ENCODE measurements around the gene MAT2B. TPM values are rescaled to one million over a fixed set of nuclear protein-coding genes. Genes with fewer than 3 reads are reported as not detected.

MAT2B gene
- total RNA-seq, 1 experiment from 2014 or later, result 55.7 TPM

- TF ChIP-seq ZBTB21 (CRISPR knock-in tag; IDR thresholded peaks at IDR 0.05; ENCODE audit: borderline replicate concordance) (0 out of 2 replicates have a peak, but pooled peaks have one; percentile 64), E2F1 (CRISPR knock-in tag; IDR thresholded peaks at IDR 0.05) (peak; percentile 61; the same call in 1 of the 2 replicates), IRF2 (CRISPR knock-in tag; IDR thresholded peaks at IDR 0.05; ENCODE audit: borderline replicate concordance, low read depth) (no peak), CTCF (IDR thresholded peaks at IDR 0.05) (no peak), KAT7 (CRISPR knock-in tag; IDR thresholded peaks at IDR 0.05; ENCODE audit: borderline replicate concordance) (0 out of 2 replicates have a peak, but pooled peaks have one; percentile 33), GTF2I (CRISPR knock-in tag; conservative IDR thresholded peaks at IDR 0.05) (no peak), ZNF671 (CRISPR knock-in tag; IDR thresholded peaks at IDR 0.05) (peak; percentile 73; the same call in 1 of the 2 replicates), ESRRA (CRISPR knock-in tag; IDR thresholded peaks at IDR 0.05; ENCODE audit: borderline replicate concordance) (0 out of 2 replicates have a peak, but pooled peaks have one; percentile 45), OVOL2 (CRISPR knock-in tag; IDR thresholded peaks at IDR 0.05; ENCODE audit: borderline replicate concordance) (no peak), TEAD1 (CRISPR knock-in tag; IDR thresholded peaks at IDR 0.05) (no peak; the same call in 1 of the 2 replicates), ZNF219 (CRISPR knock-in tag; IDR thresholded peaks at IDR 0.05; ENCODE audit: borderline replicate concordance) (no peak), FOXP1 (CRISPR knock-in tag; IDR thresholded peaks at IDR 0.05; ENCODE audit: borderline replicate concordance) (peak; percentile 78), FOXP4 (CRISPR knock-in tag; IDR thresholded peaks at IDR 0.05) (peak; percentile 44), GABPB1 (CRISPR knock-in tag; IDR thresholded peaks at IDR 0.05) (peak; percentile 16; the same call in 1 of the 2 replicates), AFF4 (CRISPR knock-in tag; IDR thresholded peaks at IDR 0.05; ENCODE audit: borderline replicate concordance) (peak; percentile 85; the same call in 1 of the 2 replicates), NFATC4 (CRISPR knock-in tag; IDR thresholded peaks at IDR 0.05) (peak; percentile 71; the same call in 1 of the 2 replicates), ZNF263 (CRISPR knock-in tag; IDR thresholded peaks at IDR 0.05; ENCODE audit: low read depth) (no peak), CREM (CRISPR knock-in tag; IDR thresholded peaks at IDR 0.05) (0 out of 2 replicates have a peak, but pooled peaks have one; percentile 82), CDX4 (CRISPR knock-in tag; IDR thresholded peaks at IDR 0.05; ENCODE audit: borderline replicate concordance) (no peak), MYBL2 (CRISPR knock-in tag; IDR thresholded peaks at IDR 0.05) (peak; percentile 63; the same call in 1 of the 2 replicates), RELA (CRISPR knock-in tag; IDR thresholded peaks at IDR 0.05; ENCODE audit: borderline replicate concordance) (no peak)
- TF ChIP-seq, protein P1, sequence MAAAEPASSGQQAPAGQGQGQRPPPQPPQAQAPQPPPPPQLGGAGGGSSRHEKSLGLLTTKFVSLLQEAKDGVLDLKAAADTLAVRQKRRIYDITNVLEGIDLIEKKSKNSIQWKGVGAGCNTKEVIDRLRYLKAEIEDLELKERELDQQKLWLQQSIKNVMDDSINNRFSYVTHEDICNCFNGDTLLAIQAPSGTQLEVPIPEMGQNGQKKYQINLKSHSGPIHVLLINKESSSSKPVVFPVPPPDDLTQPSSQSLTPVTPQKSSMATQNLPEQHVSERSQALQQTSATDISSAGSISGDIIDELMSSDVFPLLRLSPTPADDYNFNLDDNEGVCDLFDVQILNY (CRISPR knock-in tag; IDR thresholded peaks at IDR 0.05), result peak; percentile 82
- TF ChIP-seq, protein P2, sequence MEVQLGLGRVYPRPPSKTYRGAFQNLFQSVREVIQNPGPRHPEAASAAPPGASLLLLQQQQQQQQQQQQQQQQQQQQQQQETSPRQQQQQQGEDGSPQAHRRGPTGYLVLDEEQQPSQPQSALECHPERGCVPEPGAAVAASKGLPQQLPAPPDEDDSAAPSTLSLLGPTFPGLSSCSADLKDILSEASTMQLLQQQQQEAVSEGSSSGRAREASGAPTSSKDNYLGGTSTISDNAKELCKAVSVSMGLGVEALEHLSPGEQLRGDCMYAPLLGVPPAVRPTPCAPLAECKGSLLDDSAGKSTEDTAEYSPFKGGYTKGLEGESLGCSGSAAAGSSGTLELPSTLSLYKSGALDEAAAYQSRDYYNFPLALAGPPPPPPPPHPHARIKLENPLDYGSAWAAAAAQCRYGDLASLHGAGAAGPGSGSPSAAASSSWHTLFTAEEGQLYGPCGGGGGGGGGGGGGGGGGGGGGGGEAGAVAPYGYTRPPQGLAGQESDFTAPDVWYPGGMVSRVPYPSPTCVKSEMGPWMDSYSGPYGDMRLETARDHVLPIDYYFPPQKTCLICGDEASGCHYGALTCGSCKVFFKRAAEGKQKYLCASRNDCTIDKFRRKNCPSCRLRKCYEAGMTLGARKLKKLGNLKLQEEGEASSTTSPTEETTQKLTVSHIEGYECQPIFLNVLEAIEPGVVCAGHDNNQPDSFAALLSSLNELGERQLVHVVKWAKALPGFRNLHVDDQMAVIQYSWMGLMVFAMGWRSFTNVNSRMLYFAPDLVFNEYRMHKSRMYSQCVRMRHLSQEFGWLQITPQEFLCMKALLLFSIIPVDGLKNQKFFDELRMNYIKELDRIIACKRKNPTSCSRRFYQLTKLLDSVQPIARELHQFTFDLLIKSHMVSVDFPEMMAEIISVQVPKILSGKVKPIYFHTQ (CRISPR knock-in tag; IDR thresholded peaks at IDR 0.05), result peak; percentile 74; the same call in 1 of the 2 replicates
Measured at GRCh38 chr5:163505368-163506094, at the start of gene MAT2B (continued).
